Gastroesophageal sphincter (tissue), 4 donors: ENCODE results near the gene CCNI2. TPM values are rescaled to one million over a fixed set of nuclear protein-coding genes. Genes with fewer than 3 reads are reported as not detected.
A peak's percentile ranks its signal among the peaks of the same experiment; 100 is the strongest.

ENCODE experiments used
- ATAC-seq: fragments of 150-250 bp; one replicate; pipeline ENCODE4 v1.9.1; 2016; ENCODE audit warnings: mild to moderate bottlenecking, moderate library complexity
- H3K27ac ChIP-seq, 4 donors: fragments of 200-600 bp; sonication (generic) in 3 of 4; 1 replicate in 3 of 4; 2 replicates in 1 of 4; pipeline ENCODE4 v1.5.1; 2016 to 2019
- H3K27me3 ChIP-seq: fragments of 200-600 bp; sonication (generic); one replicate; pipeline ENCODE4 v1.5.1; 2019
- H3K36me3 ChIP-seq, 2 donors: fragments of 200-600 bp; sonication (generic); one replicate each; pipeline ENCODE4 v1.5.1; 2019; ENCODE audit warnings: control low read depth in 1 of 2
- H3K4me1 ChIP-seq, 3 donors: fragments of 200-600 bp; sonication (generic); 1 replicate in 2 of 3; 2 replicates in 1 of 3; pipeline ENCODE4 v1.5.1; 2016 to 2019; ENCODE audit warnings: control low read depth in 2 of 3
- H3K4me3 ChIP-seq, 2 donors: fragments of 200-600 bp; sonication (generic); one replicate each; pipeline ENCODE4 v1.5.1; 2019; ENCODE audit warnings: mild to moderate bottlenecking in 1 of 2, moderate library complexity in 1 of 2
- H3K9me3 ChIP-seq, 3 donors: fragments of 200-600 bp; sonication (generic); one replicate each; pipeline ENCODE4 v1.5.1; 2017 to 2019; ENCODE audit warnings: control low read depth in 2 of 3
- CTCF ChIP-seq, 4 experiments: fragments of 200-600 bp in 2 of 4; fragments of 450-650 bp in 2 of 4; sonication (generic) in 1 of 4; IDR thresholded peaks; one replicate each; pipeline ENCODE4 v1.5.1; 2017 to 2019; ENCODE audit warnings: antibody characterized with exemption in 4 of 4, mild to moderate bottlenecking in 2 of 4, moderate library complexity in 2 of 4
- EP300 ChIP-seq: sonication (generic); formaldehyde crosslinking; IDR thresholded peaks from one replicate; pipeline ENCODE4 v1.6.1; 2017; ENCODE audit warnings: antibody characterized with exemption, mild to moderate bottlenecking
- POLR2A ChIP-seq, 2 donors: fragments of 450-650 bp; IDR thresholded peaks; one replicate each; pipeline ENCODE4 v1.6.1; 2017; ENCODE audit warnings: antibody characterized with exemption in 2 of 2, mild to moderate bottlenecking in 2 of 2, moderate library complexity in 1 of 2
- POLR2AphosphoS5 ChIP-seq: sonication (generic); formaldehyde crosslinking; IDR thresholded peaks from one replicate; pipeline ENCODE4 v1.6.1; 2017; ENCODE audit warnings: antibody characterized with exemption
- WGBS, 2 donors: methylation state at CpG; one replicate each; pipeline ENCODE4 v1.1.5; 2018; ENCODE audit warnings: low coverage in 1 of 2; 5-methylcytosine and 5-hydroxymethylcytosine counted together
- total RNA-seq, 4 donors: library from RNA; depleted of rRNA; stranded (reverse); fragments of >200 nt; gene quantifications; one replicate each; pipeline ENCODE4 v1.1.0, GENCODE V29; 2016

The CCNI2 gene
- total RNA-seq, 4 donors from 2014 or later: not detected

- Histone ChIP-seq H3K27me3 (peaks cover 40% of the 10 kb centered on the region), H3K27ac (no peak overlapping the region), H3K4me3 (no peak overlapping the region), H3K9me3 (no peaks in the 10 kb centered on the region), H3K4me1 (peaks cover 0 to 12% (median 10%) of the 10 kb centered on the region in 3 donors), H3K36me3 (peaks cover 0 to 8% of the 10 kb centered on the region in 2 donors)
- TF ChIP-seq CTCF (IDR thresholded peaks at IDR 0.05) (no peak), POLR2AphosphoS5 (no peak), EP300 (no peak), POLR2A (IDR thresholded peaks at IDR 0.05) (no peak)
- WGBS, 2 donors: 100% methylated on average over 1 of the region's 2 CpGs; no CpG with 5 or more reads in 1 of the 2 donors
- ATAC-seq: no peak
Measured at GRCh38 chr5:132749506-132749905, 2.3 kb downstream of the CCNI2 start.

- Histone ChIP-seq H3K4me3 (no peak overlapping the region), H3K9me3 (no peaks in the 10 kb centered on the region), H3K36me3 (peaks cover 0 to 8% of the 10 kb centered on the region in 2 donors), H3K27ac (no peak overlapping the region), H3K27me3 (peaks cover 30% of the 10 kb centered on the region), H3K4me1 (peaks cover 0 to 12% (median 10%) of the 10 kb centered on the region in 3 donors)
- WGBS, 2 donors: 80 to 81% methylated on average over 5 to 7 of the region's 10 CpGs
- TF ChIP-seq EP300: no peak
- TF ChIP-seq POLR2A (IDR thresholded peaks at IDR 0.05): no peak
- no peak for TF ChIP-seq POLR2AphosphoS5
- no peak for TF ChIP-seq CTCF (IDR thresholded peaks at IDR 0.05)
- no peak for ATAC-seq
Measured at GRCh38 chr5:132750471-132751230, 3.4 kb downstream of the CCNI2 start.

GRCh38 chr5:132751444-132751843 lies 4.2 kb downstream of the CCNI2 start:
- ATAC-seq: peak; percentile 42
- 61 to 73% methylated on average over 6 to 7 of the region's 7 CpGs for WGBS, 2 donors

GRCh38 chr5:132751971-132752580 lies 4.8 kb downstream of the CCNI2 start:
- 100% methylated on average over 1 of the region's 5 CpGs; no CpG with 5 or more reads in 1 of the 2 donors for WGBS, 2 donors
- TF ChIP-seq POLR2A (IDR thresholded peaks at IDR 0.05) (no peak), EP300 (no peak), POLR2AphosphoS5 (no peak), CTCF (IDR thresholded peaks at IDR 0.05) (no peak)
- H3K27me3 ChIP-seq: peaks cover 16% of the 10 kb centered on the region
- no peak overlapping the region for H3K4me3 ChIP-seq
- H3K9me3 ChIP-seq: no peaks in the 10 kb centered on the region
- peaks cover 0 to 15% of the 10 kb centered on the region in 2 donors for H3K36me3 ChIP-seq
- ATAC-seq: no peak
- no peak overlapping the region for H3K27ac ChIP-seq
- H3K4me1 ChIP-seq: peaks cover 0 to 8% (median 7%) of the 10 kb centered on the region in 3 donors

More at GRCh38 chr5:132751444-132751843, 4.2 kb downstream of the CCNI2 start:
- H3K4me3 ChIP-seq: no peak overlapping the region
- peaks cover 22% of the 10 kb centered on the region for H3K27me3 ChIP-seq
- peaks cover 0 to 9% of the 10 kb centered on the region in 2 donors for H3K36me3 ChIP-seq
- H3K9me3 ChIP-seq: no peaks in the 10 kb centered on the region
- no peak for TF ChIP-seq POLR2A (IDR thresholded peaks at IDR 0.05)
- TF ChIP-seq POLR2AphosphoS5: no peak
- no peak for TF ChIP-seq CTCF (IDR thresholded peaks at IDR 0.05)
- TF ChIP-seq EP300: no peak
- H3K4me1 ChIP-seq: peaks cover 0 to 12% (median 10%) of the 10 kb centered on the region in 3 donors
- H3K27ac ChIP-seq: no peak overlapping the region
